Activated CD4-positive, alpha-beta T cell treated with anti-CD3 and anti-CD28 coated beads, Interleukin-2, Interleukin-6, amounts not matched to agents 100 ng/mL and 50 ng/mL, durations not matched to agents 16 hours and 8 hours (primary cell): Measurements from ENCODE around the gene CLEC16A.
A peak's percentile ranks its signal among the peaks of the same experiment; 100 is the strongest.

ENCODE experiments used
- DNase-seq: peaks from one replicate; pipeline ENCODE4 v3.0.0-alpha.2; 2020

Gene CLEC16A

DNA sequence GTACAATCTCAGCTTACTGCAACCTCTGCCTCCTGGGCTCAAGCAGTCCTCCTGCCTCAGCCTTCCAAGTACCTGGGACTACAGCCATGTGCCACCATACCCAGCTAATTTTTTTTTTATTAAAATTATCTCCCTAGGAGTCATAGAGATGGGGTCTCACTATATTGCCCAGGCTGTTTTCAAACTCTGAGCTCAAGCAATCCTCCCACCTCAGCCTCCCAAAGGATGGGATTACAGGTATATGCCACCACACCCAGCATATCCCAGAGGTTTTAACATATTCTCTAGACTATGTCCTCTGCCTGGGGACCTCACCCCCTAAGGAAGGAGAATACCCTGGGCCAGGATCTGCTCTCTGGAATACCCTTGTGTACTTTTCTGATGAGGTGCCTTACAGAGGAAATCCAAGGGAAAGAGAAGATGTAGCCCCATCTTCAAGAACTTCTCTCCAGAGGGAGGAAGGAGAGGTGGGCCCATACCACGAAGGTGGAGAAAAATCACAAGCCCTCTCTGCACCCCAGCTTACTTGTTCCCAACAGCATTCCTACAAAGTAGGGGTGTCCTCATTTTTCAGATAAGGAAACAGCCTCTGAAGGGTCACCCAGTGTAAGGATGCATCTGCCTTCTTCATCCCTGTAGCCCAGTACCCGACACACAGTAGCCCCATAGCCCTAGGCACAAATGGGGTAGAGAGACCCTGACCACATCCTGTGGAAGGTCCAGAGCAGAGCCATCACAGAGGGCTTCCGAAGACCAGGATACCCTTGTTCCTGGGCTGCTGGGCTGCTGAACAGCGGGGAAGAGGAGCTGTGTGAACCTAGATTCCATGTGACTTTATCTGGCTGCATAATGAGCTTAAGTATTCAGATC lies 160.0 kb downstream of the CLEC16A start:
- no peak for DNase-seq

- DNase-seq: peak; percentile 84
Observed at GRCh38 chr16:11105038-11105903, 160.9 kb downstream of the CLEC16A start.

GRCh38 chr16:11106726-11107125 lies 162.4 kb downstream of the CLEC16A start:
- DNase-seq: no peak

- DNase-seq: no peak
Observed at GRCh38 chr16:11107780-11108465, 163.6 kb downstream of the CLEC16A start.

DNA sequence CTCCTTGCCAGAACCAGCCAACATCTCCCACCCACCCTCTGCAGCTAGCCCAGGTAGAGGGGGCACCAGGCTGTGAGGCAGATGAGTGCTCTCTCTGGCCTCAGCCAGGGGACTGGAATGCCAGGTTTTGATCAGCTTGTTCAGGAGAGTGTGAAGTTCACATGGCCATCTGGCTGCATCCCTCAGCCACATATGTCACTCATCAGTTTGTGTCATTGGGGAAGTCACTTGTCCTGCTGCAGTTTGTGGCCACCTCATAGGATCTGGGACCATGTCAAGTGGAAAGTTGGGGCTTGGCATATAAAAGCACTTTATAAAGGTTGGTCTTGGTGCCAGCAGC lies 164.1 kb downstream of the CLEC16A start:
- no peak for DNase-seq

- DNase-seq: no peak
Observed at GRCh38 chr16:11109566-11109965, 165.2 kb downstream of the CLEC16A start.

DNA sequence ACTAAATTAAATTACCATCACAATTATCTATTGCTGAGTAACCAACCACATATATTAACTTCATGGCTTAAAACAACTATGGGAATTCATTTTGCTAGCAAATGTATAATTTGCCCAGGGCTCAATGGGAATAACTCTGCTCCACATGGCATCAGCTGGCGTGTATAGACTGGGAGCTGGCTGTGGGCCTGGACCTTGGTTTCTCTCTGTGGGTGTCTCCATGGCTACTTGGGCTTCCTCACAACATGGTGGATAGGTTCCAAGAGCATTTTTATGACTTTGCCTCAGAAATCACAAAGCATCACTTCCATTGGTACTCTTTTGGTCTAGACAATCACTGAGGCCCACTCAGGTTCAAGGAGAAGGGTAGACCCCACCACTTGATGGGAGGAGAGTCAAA lies 166.8 kb downstream of the CLEC16A start:
- DNase-seq: no peak

GRCh38 chr16:11111856-11112634 lies 167.7 kb downstream of the CLEC16A start:
- DNase-seq: no peak

GRCh38 chr16:11112723-11113348 lies 168.5 kb downstream of the CLEC16A start:
- no peak for DNase-seq

DNA sequence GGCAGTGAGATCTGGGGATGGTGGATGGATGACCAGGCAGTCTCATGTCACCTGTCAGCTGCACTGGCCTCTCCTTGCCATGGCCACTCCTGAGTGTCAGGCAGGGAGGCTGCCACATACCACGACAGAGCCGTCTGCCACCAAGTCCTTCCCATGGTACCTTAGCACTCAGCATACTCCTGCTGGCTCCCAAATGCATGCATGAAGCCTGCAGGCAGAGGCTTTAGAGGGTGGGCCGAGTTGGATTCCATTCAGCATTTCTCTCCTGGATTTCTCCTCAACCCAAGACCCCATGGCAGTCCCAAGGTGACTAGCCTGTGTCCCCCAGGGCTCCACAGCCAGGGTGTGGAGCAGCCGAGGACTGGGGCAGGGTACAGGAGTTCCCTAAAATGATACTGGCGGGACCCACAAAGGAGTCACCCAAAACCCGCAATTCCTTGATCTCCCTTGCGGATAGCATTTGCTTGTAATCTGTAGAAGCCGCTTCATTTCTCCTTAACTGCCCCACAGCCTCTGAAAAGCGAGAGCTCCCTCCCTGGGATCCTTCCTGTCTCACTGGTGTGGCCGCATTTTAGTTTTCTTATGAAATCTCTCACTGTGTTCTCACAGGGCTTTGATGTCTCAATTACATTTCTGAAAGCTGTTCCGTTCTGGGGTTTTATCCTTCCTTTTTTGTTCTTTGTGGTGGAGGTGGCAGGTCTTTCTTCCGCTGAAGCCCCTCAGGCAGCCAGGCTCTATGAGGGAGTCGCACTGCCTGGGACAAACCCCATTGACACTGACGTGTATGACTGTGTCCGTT lies 170.2 kb downstream of the CLEC16A start:
- DNase-seq: peak; percentile 78

- DNase-seq: no peak
Observed at GRCh38 chr16:11117576-11118211, 173.3 kb downstream of the CLEC16A start.

DNA sequence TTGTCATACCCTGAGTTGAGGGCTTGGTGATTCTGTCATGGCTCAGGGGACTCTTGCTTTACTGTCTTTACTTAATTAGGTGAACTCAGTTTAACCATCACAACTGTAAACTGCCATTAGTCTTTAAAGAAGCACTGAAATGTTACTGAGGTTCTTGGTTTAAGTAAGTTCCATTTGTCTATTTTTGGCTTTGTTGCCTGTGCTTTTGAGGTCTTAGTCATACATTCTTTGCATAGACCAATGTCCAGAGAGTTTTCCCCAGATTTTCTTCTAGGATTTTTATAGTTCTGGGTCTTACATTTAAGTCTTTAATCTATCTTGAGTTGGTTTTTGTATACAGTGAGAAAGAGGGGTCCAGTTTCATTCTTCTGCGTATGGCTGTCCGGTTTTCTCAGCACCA lies 174.1 kb downstream of the CLEC16A start:
- no peak for DNase-seq

DNA sequence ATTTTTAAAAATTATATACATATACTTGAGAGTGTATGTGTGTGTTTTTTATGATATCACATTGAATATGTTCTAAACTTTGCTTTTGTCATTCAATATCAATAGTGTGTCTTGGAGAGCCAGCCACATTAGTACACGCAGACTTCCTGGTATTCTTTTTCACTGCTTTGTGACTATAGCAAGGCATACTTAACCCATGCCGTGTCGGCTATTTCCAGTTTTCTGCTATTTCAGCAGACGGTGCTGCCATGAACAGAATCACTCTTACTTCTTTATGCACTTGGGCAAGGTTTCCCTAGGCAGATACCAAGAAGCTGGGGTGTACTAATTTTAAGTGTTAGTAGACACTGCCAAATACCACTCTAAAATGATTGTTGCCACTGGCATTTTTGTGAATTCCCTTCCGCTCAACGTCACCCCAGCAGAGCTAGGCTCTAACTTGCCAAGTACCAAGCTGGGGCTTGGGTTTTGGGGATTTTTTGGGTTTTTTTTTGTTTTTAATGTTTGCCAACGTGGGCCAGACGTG lies 176.8 kb downstream of the CLEC16A start:
- DNase-seq: no peak

DNA sequence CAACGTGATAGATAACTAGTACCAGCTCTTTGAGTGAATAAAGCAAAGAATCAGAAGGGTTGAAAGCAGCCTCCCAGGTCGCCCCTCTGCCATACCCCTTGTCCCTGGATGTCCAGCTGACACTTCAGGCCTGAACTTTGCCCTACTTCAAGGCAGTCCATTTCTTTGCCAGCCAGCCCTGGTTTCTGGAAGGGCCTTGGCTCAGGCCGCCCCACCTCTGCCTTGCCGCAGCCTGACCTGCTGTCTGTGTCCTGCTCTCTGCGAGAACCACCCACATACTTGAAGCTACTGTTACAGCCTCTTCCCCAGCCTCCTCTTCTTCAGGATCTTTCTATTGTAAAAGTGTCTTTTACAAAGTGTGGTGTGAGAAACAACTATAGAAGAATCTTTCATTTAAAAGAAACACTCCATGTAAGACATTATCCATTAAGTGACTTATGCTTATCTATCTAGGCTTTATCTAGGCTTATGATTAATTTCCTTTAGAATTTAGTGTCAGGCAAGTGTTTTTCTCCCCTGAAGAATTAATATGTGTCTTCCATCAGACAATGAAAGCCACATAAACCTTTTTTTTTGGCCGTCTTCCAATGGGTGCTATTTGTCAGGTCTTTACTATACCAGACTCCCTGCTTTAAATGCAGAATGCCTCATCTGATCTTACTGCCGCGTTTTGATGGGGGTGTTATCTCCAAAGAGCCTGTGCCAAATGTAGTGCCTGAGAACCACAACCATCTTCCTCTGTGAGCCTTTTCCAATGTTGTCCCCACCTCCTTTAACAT lies 177.7 kb downstream of the CLEC16A start:
- no peak for DNase-seq

DNA sequence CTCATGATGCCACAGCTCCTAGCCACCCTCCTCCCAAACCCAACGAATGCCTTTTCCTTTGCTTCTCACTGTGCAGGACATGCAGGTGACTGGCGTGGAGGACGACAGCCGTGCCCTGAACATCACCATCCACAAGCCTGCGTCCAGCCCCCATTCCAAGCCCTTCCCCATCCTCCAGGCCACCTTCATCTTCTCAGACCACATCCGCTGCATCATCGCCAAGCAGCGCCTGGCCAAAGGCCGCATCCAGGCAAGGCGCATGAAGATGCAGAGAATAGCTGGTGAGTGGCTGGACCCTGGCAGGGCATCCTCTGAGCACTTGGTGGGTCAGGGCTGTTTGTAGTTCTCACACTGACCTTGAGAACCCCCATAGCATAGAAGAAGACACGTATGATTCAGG lies 179.3 kb downstream of the CLEC16A start:
- DNase-seq: no peak

DNA sequence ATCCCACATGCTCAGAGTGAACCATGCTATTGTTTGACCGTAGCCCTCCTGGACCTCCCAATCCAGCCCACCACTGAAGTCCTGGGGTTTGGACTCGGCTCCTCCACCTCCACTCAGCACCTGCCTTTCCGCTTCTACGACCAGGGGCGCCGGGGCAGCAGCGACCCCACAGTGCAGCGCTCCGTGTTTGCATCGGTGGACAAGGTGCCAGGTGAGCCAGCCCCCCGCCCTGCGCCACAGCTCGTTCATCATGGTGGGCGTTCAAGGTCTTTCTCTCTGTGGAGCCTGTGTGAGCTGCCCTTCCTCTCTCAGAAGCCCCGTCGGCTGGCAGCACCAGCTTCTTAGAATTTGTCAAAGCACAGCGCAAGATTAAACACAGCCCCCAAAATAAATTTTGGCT lies 181.6 kb downstream of the CLEC16A start:
- DNase-seq: no peak

GRCh38 chr16:11126399-11127054 lies 182.2 kb downstream of the CLEC16A start:
- DNase-seq: no peak

DNA sequence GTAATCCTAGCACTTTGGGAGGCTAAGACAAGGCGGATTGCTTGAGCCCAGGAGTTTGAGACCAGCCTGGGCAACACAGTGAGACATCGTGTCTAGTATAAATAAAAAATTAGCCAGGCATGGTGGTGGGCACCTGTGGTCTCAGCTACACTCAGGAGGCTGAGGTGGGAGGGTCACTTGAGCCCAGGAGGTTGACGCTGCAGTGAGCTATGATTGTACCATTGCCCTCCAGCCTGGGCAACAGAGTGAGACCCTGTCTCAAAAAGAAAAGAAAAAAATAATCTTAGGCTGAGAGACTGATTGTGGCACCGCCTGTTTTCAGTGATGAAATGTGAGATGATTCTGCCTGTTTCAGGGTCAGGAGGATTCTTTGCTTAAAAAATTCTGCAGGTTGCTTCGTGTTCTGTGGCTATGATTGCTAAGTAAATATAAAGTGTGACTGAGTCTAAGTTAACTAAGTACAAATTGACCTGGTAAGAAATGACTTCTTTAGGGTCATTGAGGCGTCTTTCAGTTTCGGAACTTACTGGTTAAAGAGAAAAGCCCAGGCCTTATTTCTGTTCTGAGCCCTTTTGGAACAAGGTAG lies 183.3 kb downstream of the CLEC16A start:
- DNase-seq: no peak
